Measurements from ENCODE around the gene RAB3D. TPM values are rescaled to one million over a fixed set of nuclear protein-coding genes. Genes with fewer than 3 reads are reported as not detected.
"Not testable (repeated sequence)": the region's sequence is repeated elsewhere in the genome, so short reads cannot be mapped to it uniquely, and the experiment has no call there.

The RAB3D gene
- total and polyA plus RNA-seq, 4 donors = 13.2 to 27.0 (median 15.8) TPM

GRCh38 chr19:11356676-11357550 is 17.5 kb upstream of the RAB3D start:
- Histone ChIP-seq H3K9me3 (ENCODE audit: control insufficient read depth, insufficient read depth, low read length) (no peaks in the 10 kb centered on the region), H3K4me3 (ENCODE audit: low read depth, low read length) (peak overlapping the region; percentile 67), H3K27ac (ENCODE audit: low read depth, low read length) (no peak overlapping the region), H3K27me3 (ENCODE audit: control insufficient read depth, insufficient read depth, low read length) (no peaks in the 10 kb centered on the region), H3K4me1 (ENCODE audit: control insufficient read depth, insufficient read depth, low read length) (peaks cover 32% of the 10 kb centered on the region), H3K36me3 (ENCODE audit: control insufficient read depth, insufficient read depth, low read length) (peaks cover 56% of the 10 kb centered on the region)
- 81% methylated on average over 6 of the region's 11 CpGs for WGBS (ENCODE audit: insufficient coverage)
- no peak for DNase-seq (ENCODE audit: low read depth in 4 of 6, low spot score in 6 of 6)

DNA sequence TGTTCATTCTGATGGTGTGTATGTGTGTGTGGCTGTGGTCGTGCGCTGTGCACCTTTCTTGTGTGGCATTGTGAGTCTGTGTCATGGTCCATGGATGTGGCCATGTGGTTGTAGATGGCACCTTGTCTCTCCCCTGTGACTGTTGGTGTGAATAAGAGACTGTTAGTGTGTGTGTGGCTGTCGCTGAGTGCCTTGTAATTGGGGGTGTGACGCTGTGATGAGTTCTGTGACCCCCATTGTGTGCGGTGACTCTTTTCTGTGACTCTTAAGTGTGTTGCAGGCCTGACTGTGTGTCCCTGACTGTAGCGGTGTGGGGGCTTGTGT is 16.6 kb upstream of the RAB3D start:
- Histone ChIP-seq H3K4me3 (ENCODE audit: low read depth, low read length) (peak overlapping the region; percentile 67), H3K27ac (ENCODE audit: low read depth, low read length) (no peak overlapping the region), H3K27me3 (ENCODE audit: control insufficient read depth, insufficient read depth, low read length) (no peaks in the 10 kb centered on the region), H3K9me3 (ENCODE audit: control insufficient read depth, insufficient read depth, low read length) (no peaks in the 10 kb centered on the region), H3K4me1 (ENCODE audit: control insufficient read depth, insufficient read depth, low read length) (peaks cover 28% of the 10 kb centered on the region), H3K36me3 (ENCODE audit: control insufficient read depth, insufficient read depth, low read length) (peaks cover 47% of the 10 kb centered on the region)
- no peak for DNase-seq (ENCODE audit: low read depth in 4 of 6, low spot score in 6 of 6)
- WGBS (ENCODE audit: insufficient coverage) = 64% methylated on average over 6 of the region's 6 CpGs

GRCh38 chr19:11355160-11356073 is 16.0 kb upstream of the RAB3D start, which contains the start of gene PLPPR2:
TSS of gene PLPPR2 (plus strand) at chr19:11355432. CDS start at chr19:11357674, 2,242 bp downstream.
- Histone ChIP-seq H3K27ac (ENCODE audit: low read depth, low read length) (peak within 1 kb of the TSS; percentile 8), H3K4me3 (ENCODE audit: low read depth, low read length) (peak within 1 kb of the TSS; percentile 67), H3K9me3 (ENCODE audit: control insufficient read depth, insufficient read depth, low read length) (no peaks in the 10 kb centered on the region), H3K27me3 (ENCODE audit: control insufficient read depth, insufficient read depth, low read length) (no peaks in the 10 kb centered on the region), H3K36me3 (ENCODE audit: control insufficient read depth, insufficient read depth, low read length) (peaks cover 41% of the 10 kb centered on the region), H3K4me1 (ENCODE audit: control insufficient read depth, insufficient read depth, low read length) (peaks cover 28% of the 10 kb centered on the region)
- peak in 5 of 6 donors; percentile 91 to 99 (median 93) for DNase-seq (ENCODE audit: low read depth in 4 of 6, low spot score in 6 of 6)
- 3% methylated on average over 46 of the region's 62 CpGs for WGBS (ENCODE audit: insufficient coverage)

DNA sequence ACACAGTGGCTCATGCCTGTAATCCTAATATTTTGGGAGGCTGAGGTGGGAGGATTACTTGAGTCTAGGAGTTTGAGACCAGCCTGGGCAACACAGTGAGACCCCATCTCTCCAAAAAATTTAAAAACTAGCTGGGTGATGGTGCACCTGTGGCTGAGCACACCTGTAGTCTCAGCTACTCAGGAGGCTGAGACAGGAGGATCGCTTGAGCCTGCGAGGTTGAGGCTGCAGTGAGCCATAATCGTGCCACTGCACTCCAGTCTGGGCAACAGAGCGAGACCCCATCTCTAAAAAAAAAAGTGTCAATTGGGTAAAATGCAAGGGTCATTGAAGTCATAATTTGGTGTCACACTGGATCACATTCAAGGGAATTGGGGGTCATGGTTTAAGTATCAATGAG is 14.6 kb upstream of the RAB3D start:
- not testable (repeated sequence) for H3K9me3 ChIP-seq (ENCODE audit: control insufficient read depth, insufficient read depth, low read length); H3K27ac ChIP-seq (ENCODE audit: low read depth, low read length); H3K4me3 ChIP-seq (ENCODE audit: low read depth, low read length); H3K27me3 ChIP-seq (ENCODE audit: control insufficient read depth, insufficient read depth, low read length); DNase-seq (ENCODE audit: low read depth in 4 of 6, low spot score in 6 of 6)
- Histone ChIP-seq H3K4me1 (ENCODE audit: control insufficient read depth, insufficient read depth, low read length) (peaks cover 28% of the 10 kb centered on the region), H3K36me3 (ENCODE audit: control insufficient read depth, insufficient read depth, low read length) (peaks cover 28% of the 10 kb centered on the region)
- 94% methylated on average over 4 of the region's 4 CpGs for WGBS (ENCODE audit: insufficient coverage)

- H3K4me3 ChIP-seq (ENCODE audit: low read depth, low read length) = no peak overlapping the region
- WGBS (ENCODE audit: insufficient coverage) = 65% methylated on average over 3 of the region's 4 CpGs
- H3K36me3 ChIP-seq (ENCODE audit: control insufficient read depth, insufficient read depth, low read length) = peaks cover 2% of the 10 kb centered on the region
- no peaks in the 10 kb centered on the region for H3K27me3 ChIP-seq (ENCODE audit: control insufficient read depth, insufficient read depth, low read length)
- no peak for DNase-seq (ENCODE audit: low read depth in 4 of 6, low spot score in 6 of 6)
- H3K4me1 ChIP-seq (ENCODE audit: control insufficient read depth, insufficient read depth, low read length) = peaks cover 23% of the 10 kb centered on the region
- no peaks in the 10 kb centered on the region for H3K9me3 ChIP-seq (ENCODE audit: control insufficient read depth, insufficient read depth, low read length)
- H3K27ac ChIP-seq (ENCODE audit: low read depth, low read length) = no peak overlapping the region
Measured at GRCh38 chr19:11349171-11349570, 9.7 kb upstream of the RAB3D start.

DNA sequence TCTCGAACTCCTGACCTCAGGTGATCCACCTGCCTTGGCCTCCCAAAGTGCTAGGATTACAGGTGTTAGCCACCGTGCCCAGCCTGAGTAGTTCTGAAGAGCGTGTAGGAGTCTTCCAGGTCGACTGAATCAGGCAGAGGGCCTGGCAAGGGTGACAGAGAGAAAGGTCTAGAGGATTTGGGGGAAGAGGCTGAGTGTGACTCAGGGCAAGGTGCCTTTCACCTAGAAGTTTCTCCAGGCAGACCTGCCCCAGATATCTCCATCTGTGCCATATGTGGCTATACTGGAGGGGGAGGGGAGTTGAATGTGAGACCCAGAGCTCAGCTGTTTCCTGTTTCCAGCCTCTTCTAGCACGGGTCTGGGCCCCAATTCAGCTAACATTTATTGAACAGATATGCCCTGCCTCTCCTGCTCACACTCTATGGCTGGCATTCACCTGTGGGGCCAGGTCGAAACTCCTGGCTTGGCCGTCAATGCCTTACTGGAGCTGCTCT is 8.1 kb upstream of the RAB3D start:
- 83% methylated on average over 7 of the region's 7 CpGs for WGBS (ENCODE audit: insufficient coverage)
- Histone ChIP-seq H3K27me3 (ENCODE audit: control insufficient read depth, insufficient read depth, low read length) (no peaks in the 10 kb centered on the region), H3K9me3 (ENCODE audit: control insufficient read depth, insufficient read depth, low read length) (no peaks in the 10 kb centered on the region)

GRCh38 chr19:11346104-11346940 is 6.9 kb upstream of the RAB3D start, which contains the start of the genes CCDC159 and TMEM205:
TSS of gene CCDC159 (plus strand) at chr19:11346519. CDS start at chr19:11346607, 88 bp downstream.
TSS of gene TMEM205 (minus strand) at chr19:11346268. CDS start at chr19:11345619, 649 bp downstream.
- DNase-seq (ENCODE audit: low read depth in 4 of 6, low spot score in 6 of 6) = peak; percentile 92 to 100 (median 98)
- H3K4me3 ChIP-seq (ENCODE audit: low read depth, low read length) = peak within 1 kb of the TSS; percentile 87
- no peaks in the 10 kb centered on the region for H3K9me3 ChIP-seq (ENCODE audit: control insufficient read depth, insufficient read depth, low read length)
- WGBS (ENCODE audit: insufficient coverage) = 0% methylated on average over 42 of the region's 50 CpGs
- H3K36me3 ChIP-seq (ENCODE audit: control insufficient read depth, insufficient read depth, low read length) = peaks cover 19% of the 10 kb centered on the region
- peaks cover 28% of the 10 kb centered on the region for H3K4me1 ChIP-seq (ENCODE audit: control insufficient read depth, insufficient read depth, low read length)
- peak within 1 kb of the TSS; percentile 89 for H3K27ac ChIP-seq (ENCODE audit: low read depth, low read length)
- no peaks in the 10 kb centered on the region for H3K27me3 ChIP-seq (ENCODE audit: control insufficient read depth, insufficient read depth, low read length)

More for the DNA sequence above, 8.1 kb upstream of the RAB3D start:
- Histone ChIP-seq H3K4me3 (ENCODE audit: low read depth, low read length) (no peak overlapping the region), H3K27ac (ENCODE audit: low read depth, low read length) (no peak overlapping the region), H3K36me3 (ENCODE audit: control insufficient read depth, insufficient read depth, low read length) (peaks cover 10% of the 10 kb centered on the region), H3K4me1 (ENCODE audit: control insufficient read depth, insufficient read depth, low read length) (peaks cover 28% of the 10 kb centered on the region)
- DNase-seq (ENCODE audit: low read depth in 4 of 6, low spot score in 6 of 6) = no peak

GRCh38 chr19:11345122-11345803 is 5.8 kb upstream of the RAB3D start:
- H3K4me1 ChIP-seq (ENCODE audit: control insufficient read depth, insufficient read depth, low read length) = peaks cover 28% of the 10 kb centered on the region
- WGBS (ENCODE audit: insufficient coverage) = 44% methylated on average over 10 of the region's 15 CpGs

More at GRCh38 chr19:11345122-11345803, 5.8 kb upstream of the RAB3D start:
- Histone ChIP-seq H3K4me3 (ENCODE audit: low read depth, low read length) (peak overlapping the region; percentile 87), H3K9me3 (ENCODE audit: control insufficient read depth, insufficient read depth, low read length) (no peaks in the 10 kb centered on the region), H3K27ac (ENCODE audit: low read depth, low read length) (peak overlapping the region; percentile 76), H3K27me3 (ENCODE audit: control insufficient read depth, insufficient read depth, low read length) (no peaks in the 10 kb centered on the region), H3K36me3 (ENCODE audit: control insufficient read depth, insufficient read depth, low read length) (peaks cover 19% of the 10 kb centered on the region)
- DNase-seq (ENCODE audit: low read depth in 4 of 6, low spot score in 6 of 6) = no peak
